ENCODE measurements around the gene LYRM7. TPM values are rescaled to one million over a fixed set of nuclear protein-coding genes. Genes with fewer than 3 reads are reported as not detected.

LYRM7 gene
- total and polyA plus RNA-seq, 7 donors, result 5.7 to 11.8 (median 8.4) TPM

DNA sequence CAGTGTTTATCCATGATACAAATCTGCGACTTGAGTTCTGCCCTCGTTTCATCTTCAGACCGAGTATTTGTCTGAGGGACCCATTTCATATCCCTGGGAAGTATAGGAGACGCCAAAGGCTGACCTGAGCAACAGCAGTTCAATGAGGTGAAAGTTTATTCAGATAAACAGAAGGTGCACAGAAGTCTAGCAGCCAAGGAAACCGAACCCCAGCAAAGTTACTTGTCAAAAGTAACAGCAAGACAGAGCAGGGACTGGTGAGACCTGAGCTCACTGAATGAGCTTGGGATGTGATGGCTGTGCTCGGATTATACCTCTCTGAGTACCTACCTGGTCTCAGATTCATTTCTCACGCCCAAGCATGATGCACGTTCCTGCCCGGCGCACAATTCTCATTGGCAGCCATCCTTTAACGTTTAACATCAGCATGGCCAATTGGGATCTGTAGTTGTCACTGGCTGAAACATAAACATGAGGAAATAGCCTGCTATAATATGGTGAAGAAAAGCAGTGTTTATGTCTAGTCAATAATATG is 599 bp downstream of the LYRM7 start:
- Histone ChIP-seq H3K4me1 (peaks cover 0 to 16% (median 12%) of the 10 kb centered on the region in 4 donors), H3K4me3 (peak overlapping the region; percentile 50 to 66 (median 62)), H3K36me3 (no peaks in the 10 kb centered on the region), H3K9me3 (no peaks in the 10 kb centered on the region), H3K27ac (peak overlapping the region; percentile 70 to 85 (median 83)), H3K27me3 (no peaks in the 10 kb centered on the region)
- WGBS, 2 donors, result 2 to 4% methylated on average over 11 of the region's 11 CpGs
- no peak for DNase-seq
- intact Hi-C loops (cut with DNase I), result loop anchor here (2.0 to 10.0 kb wide), 2 partner anchors 93 to 463 kb away; partner anchors contain the start of genes CDC42SE2 and RAPGEF6
- TF ChIP-seq POLR2AphosphoS5 (IDR thresholded peaks at IDR 0.05), result no peak
- TF ChIP-seq, protein P1, sequence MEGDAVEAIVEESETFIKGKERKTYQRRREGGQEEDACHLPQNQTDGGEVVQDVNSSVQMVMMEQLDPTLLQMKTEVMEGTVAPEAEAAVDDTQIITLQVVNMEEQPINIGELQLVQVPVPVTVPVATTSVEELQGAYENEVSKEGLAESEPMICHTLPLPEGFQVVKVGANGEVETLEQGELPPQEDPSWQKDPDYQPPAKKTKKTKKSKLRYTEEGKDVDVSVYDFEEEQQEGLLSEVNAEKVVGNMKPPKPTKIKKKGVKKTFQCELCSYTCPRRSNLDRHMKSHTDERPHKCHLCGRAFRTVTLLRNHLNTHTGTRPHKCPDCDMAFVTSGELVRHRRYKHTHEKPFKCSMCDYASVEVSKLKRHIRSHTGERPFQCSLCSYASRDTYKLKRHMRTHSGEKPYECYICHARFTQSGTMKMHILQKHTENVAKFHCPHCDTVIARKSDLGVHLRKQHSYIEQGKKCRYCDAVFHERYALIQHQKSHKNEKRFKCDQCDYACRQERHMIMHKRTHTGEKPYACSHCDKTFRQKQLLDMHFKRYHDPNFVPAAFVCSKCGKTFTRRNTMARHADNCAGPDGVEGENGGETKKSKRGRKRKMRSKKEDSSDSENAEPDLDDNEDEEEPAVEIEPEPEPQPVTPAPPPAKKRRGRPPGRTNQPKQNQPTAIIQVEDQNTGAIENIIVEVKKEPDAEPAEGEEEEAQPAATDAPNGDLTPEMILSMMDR (IDR thresholded peaks at IDR 0.05), result no peak
- TF ChIP-seq POLR2A (IDR thresholded peaks at IDR 0.05), result no peak
- TF ChIP-seq EP300 (IDR thresholded peaks at IDR 0.05), result no peak

DNA sequence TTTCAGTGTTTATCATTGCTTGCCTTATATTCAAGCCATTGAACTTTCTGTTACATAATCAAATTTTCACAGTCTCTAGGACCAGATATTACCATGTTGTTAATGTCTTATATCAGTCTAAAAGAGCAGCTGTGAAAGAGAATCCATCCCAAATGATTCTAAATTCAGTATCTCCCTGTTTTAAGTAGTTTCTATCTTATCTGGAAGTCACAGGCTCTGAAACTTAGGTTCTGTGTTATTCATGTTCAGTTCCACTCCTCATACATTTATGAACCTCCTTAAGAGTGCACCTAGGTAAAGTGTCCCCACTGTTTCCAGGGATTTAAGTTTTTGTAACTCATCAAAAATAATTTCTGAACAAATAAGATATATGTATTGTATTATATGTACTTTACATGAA is 9.7 kb downstream of the LYRM7 start:
- DNase-seq, result no peak
- TF ChIP-seq EP300 (IDR thresholded peaks at IDR 0.05), result no peak
- no peak for TF ChIP-seq POLR2AphosphoS5 (IDR thresholded peaks at IDR 0.05)
- no peak for TF ChIP-seq POLR2A (IDR thresholded peaks at IDR 0.05)
- TF ChIP-seq, protein P1 (IDR thresholded peaks at IDR 0.05), result no peak
- Histone ChIP-seq H3K9me3 (no peaks in the 10 kb centered on the region), H3K4me1 (no peaks in the 10 kb centered on the region), H3K27me3 (no peaks in the 10 kb centered on the region), H3K36me3 (peaks cover 0 to 6% (median 1%) of the 10 kb centered on the region in 4 donors), H3K27ac (no peak overlapping the region), H3K4me3 (no peak overlapping the region)
- intact Hi-C loops (cut with DNase I), result no loop called here

DNA sequence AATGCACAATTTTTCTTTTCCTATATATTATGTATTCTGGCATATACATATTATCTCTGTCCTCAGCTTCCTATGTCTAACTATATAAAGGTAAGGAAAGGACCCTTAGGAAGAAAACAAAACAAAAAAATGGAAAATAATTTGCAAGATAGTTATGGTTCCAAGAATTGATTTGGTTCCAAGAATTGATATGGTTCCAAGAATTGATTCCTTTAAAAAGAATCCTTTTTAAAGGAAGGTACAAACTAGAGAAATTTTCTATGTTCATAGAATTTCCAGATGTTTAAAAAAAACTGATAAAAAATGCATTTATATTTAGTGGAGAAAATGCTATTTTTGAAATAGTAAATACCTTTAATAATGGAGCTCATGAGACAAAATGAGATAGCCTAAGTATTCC is 12.1 kb downstream of the LYRM7 start:
- no peak for TF ChIP-seq EP300 (IDR thresholded peaks at IDR 0.05)
- TF ChIP-seq, protein P1 (IDR thresholded peaks at IDR 0.05), result no peak
- H3K27ac ChIP-seq, result no peak overlapping the region
- DNase-seq, result no peak
- H3K4me3 ChIP-seq, result no peak overlapping the region
- peaks cover 0 to 15% (median 1%) of the 10 kb centered on the region in 4 donors for H3K36me3 ChIP-seq
- no peaks in the 10 kb centered on the region for H3K9me3 ChIP-seq
- intact Hi-C loops (cut with DNase I), result no loop called here
- H3K4me1 ChIP-seq, result no peaks in the 10 kb centered on the region
- H3K27me3 ChIP-seq, result no peaks in the 10 kb centered on the region

DNA sequence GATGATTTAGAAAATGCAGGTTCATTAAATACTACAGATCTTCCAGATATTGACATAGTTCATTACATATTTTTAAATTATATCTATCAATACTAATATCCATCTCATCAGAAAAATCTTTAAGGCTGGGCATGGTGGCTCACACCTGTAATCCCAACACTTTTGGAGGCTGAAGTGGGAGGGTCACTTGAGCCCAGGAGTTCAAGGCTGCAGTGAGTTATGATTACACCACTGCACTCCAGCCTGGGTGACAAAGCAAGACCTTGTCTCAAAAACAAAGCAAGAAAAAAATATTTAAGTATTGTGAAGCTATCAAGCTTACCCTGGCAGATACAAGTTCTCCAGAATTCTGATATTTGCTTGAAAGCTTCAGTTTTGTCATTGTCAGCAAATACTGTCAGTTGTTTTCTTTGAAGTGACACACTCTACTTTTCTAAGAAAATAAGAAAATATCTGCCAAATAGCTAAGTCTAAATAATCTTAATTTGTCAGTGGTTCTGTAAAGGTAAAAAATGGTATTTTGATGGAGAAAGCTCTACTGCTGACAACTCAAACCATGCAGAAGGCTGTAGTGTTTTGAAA is 14.9 kb downstream of the LYRM7 start:
- no peak for TF ChIP-seq EP300 (IDR thresholded peaks at IDR 0.05)
- no peak for TF ChIP-seq POLR2AphosphoS5 (IDR thresholded peaks at IDR 0.05)
- TF ChIP-seq, protein P1 (IDR thresholded peaks at IDR 0.05), result no peak
- no peak for TF ChIP-seq POLR2A (IDR thresholded peaks at IDR 0.05)
- H3K36me3 ChIP-seq, result peaks cover 0 to 17% (median 1%) of the 10 kb centered on the region in 4 donors
- intact Hi-C loops (cut with DNase I), result no loop called here
- H3K27ac ChIP-seq, result no peak overlapping the region
- H3K9me3 ChIP-seq, result no peaks in the 10 kb centered on the region
- no peaks in the 10 kb centered on the region for H3K27me3 ChIP-seq
- H3K4me3 ChIP-seq, result no peak overlapping the region
- no peak for DNase-seq
- H3K4me1 ChIP-seq, result no peaks in the 10 kb centered on the region
